ENCODE data around the gene GPR83.

GRCh38 chr11:94330789-94331188 is 70.4 kb downstream of the GPR83 start:
- no peak for TF ChIP-seq EZH2phosphoT487 (conservative IDR thresholded peaks at IDR 0.05; ENCODE audit: low read length)
- no peak for TF ChIP-seq CTCF (IDR thresholded peaks at IDR 0.05; ENCODE audit: insufficient read depth, low read length, poor library complexity, severe bottlenecking)

Measured in SU-DHL-6 (cell line).